IPS-18c (cell line): ENCODE measurements around the gene HOXC5.

Experiments used
- H3K4me3 ChIP-seq: 2 replicates; pipeline ENCODE4 v1.7.0; 2013; ENCODE audit warnings: low read depth, mild to moderate bottlenecking, low read length, moderate library complexity; ENCODE audit not compliant: insufficient read depth
- H3K9me3 ChIP-seq: one replicate; pipeline ENCODE4 v1.6.1; 2013; ENCODE audit warnings: mild to moderate bottlenecking, low read length, moderate library complexity; ENCODE audit not compliant: control insufficient read depth, insufficient read depth

The HOXC5 gene

DNA sequence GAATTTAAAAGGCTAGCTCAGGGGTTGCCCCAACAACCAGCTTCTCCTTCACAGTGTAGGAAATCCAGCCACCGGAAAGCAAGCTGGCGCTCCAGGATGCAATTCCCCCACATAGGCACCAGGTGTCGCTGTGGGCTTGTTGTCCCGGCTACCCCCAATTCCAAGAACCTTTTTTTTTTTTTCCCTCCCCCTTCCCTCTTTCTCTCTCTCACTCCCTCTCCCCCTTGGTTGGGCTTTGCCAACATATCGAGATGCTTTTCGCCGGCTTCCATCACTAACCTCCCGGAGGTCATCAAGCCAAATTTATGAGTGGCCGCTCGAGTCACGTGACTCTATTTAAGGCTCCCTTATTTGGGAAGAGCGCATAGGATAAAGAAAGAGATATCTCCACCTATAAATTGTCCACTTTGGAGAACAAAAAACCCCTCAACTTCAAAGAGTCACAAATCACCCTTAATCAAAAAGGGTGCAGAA is at the start of gene HOXC5:
TSS of gene HOXC5 (plus strand) at position 424 of the 474 bp plus-strand sequence. CDS start 73 bp downstream, outside the sequence.
- Histone ChIP-seq H3K9me3 (peaks cover 5% of the 10 kb centered on the region), H3K4me3 (no peak within 1 kb of the TSS; the same call in 1 of the 2 replicates)

DNA sequence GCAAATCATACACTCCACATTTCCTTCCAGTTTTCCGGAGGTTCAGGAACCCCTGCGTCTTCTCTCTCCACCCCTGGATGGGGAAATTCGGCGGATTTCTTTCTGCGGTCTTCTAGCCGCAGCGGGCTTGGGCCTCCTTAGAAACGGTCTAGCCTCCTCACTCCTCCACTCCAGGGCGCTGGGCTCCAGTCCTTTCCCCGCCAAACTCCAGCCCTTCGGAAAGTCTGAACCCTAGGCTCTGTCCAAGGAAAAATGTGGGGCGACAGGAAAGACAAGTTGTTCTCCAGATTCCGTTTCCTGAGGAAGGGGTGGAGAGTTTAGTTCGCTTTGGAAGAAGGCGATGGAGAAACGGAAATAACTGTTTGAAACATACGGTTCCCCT is 49.3 kb upstream of the HOXC5 start:
- Histone ChIP-seq H3K4me3 (no peak overlapping the region), H3K9me3 (peaks cover 8% of the 10 kb centered on the region)

DNA sequence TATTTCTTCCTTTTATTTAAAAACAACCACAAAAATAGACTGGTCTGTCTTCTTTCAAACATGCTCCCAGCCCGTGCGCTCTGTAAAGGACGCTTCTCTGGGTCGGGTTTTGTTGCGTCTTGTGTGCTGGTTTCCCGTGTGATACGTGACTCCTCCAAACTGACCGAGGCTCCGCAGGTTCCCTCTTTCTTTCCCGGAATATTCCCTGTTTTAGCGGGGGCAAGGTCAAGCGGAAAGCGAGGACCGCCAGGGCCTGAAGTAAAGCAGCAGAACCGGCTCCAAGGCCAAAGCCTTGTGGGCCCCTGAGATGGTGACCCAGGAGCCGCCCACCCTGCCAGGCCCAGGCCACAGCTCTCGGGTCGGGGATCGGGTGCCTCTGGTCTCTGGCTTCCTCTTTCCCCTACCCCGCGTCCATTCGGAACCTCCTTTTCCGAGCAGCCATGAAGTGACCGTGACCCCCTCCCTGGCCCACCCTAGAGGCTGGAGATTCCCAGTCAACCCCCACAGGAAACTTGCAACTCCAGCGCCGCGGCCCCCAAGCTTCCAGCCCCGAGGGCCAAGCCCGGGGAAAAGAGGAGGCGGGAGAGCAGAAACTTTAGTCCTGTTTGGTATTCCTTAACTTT is 48.8 kb upstream of the HOXC5 start:
- H3K4me3 ChIP-seq = no peak overlapping the region

DNA sequence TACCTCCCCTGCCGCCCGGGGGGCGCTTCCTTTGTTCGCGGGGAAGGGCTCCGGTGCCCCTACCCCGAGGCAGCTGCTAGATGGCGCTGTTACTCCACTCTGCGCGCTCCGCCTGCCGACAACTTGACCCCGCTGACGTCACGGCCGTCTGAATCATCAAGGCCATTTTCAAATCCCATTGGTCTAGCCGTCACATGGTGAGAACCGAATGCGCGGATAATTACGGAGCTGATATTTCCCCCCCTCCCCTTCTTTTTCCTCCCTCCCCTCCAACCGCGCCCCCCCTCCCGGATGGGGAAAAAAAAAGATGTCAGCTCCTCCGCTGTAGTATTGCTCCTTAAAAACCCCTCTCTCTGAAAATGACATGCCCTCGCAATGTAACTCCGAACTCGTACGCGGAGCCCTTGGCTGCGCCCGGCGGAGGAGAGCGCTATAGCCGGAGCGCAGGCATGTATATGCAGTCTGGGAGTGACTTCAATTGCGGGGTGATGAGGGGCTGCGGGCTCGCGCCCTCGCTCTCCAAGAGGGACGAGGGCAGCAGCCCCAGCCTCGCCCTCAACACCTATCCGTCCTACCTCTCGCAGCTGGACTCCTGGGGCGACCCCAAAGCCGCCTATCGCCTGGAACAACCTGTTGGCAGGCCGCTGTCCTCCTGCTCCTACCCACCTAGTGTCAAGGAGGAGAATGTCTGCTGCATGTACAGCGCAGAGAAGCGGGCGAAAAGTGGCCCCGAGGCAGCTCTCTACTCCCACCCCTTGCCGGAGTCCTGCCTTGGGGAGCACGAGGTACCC is 47.8 kb upstream of the HOXC5 start, which contains the start of gene HOXC10:
TSS of gene HOXC10 (plus strand) at position 246 of the 791 bp plus-strand sequence. CDS start at position 360, 114 bp downstream.
- H3K4me3 ChIP-seq = no peak within 1 kb of the TSS; the same call in 1 of the 2 replicates
- H3K9me3 ChIP-seq = peaks cover 8% of the 10 kb centered on the region

More for the DNA sequence above, 48.8 kb upstream of the HOXC5 start:
- H3K9me3 ChIP-seq = peaks cover 8% of the 10 kb centered on the region

DNA sequence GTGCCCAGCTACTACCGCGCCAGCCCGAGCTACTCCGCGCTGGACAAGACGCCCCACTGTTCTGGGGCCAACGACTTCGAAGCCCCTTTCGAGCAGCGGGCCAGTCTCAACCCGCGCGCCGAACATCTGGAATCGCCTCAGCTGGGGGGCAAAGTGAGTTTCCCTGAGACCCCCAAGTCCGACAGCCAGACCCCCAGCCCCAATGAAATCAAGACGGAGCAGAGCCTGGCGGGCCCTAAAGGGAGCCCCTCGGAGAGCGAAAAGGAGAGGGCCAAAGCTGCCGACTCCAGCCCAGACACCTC is 47.2 kb upstream of the HOXC5 start:
- Histone ChIP-seq H3K4me3 (no peak overlapping the region; the same call in 1 of the 2 replicates), H3K9me3 (peaks cover 8% of the 10 kb centered on the region)

DNA sequence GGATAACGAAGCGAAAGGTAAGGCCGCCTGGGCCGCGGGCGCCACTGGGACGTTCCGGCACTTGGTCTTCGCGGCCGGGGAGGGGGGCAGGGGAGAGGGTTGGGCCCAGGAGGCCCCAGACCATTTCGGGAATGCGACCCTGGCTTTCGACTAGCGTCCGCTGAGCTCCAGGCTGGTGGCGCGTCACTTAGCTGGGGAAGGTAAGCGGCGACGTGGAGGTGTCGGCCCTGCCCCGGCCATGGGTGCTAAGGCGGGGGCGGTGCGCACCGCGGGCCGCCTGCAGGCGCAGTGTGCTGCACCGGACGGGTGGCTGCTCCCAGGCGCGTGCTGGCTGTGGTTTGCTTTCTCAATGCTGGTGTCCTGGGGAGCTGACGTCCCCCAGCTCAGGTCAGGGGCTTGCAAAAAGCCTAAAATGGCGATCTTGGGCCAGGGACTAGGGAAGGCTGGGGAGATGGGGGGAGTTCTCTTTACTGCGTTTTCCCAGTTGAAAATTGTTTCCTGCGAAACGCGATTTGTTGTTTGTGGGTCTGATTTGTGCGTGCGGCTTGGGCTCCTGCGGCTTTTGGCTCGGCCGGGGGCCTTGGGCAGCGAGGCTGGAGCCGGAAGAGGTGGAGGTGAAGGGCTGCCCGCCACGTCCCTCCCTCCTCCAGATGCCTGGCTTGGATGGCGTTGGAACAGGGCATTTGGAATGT is 46.7 kb upstream of the HOXC5 start:
- Histone ChIP-seq H3K4me3 (peak overlapping the region; percentile 4; the same call in 1 of the 2 replicates), H3K9me3 (peaks cover 8% of the 10 kb centered on the region)

DNA sequence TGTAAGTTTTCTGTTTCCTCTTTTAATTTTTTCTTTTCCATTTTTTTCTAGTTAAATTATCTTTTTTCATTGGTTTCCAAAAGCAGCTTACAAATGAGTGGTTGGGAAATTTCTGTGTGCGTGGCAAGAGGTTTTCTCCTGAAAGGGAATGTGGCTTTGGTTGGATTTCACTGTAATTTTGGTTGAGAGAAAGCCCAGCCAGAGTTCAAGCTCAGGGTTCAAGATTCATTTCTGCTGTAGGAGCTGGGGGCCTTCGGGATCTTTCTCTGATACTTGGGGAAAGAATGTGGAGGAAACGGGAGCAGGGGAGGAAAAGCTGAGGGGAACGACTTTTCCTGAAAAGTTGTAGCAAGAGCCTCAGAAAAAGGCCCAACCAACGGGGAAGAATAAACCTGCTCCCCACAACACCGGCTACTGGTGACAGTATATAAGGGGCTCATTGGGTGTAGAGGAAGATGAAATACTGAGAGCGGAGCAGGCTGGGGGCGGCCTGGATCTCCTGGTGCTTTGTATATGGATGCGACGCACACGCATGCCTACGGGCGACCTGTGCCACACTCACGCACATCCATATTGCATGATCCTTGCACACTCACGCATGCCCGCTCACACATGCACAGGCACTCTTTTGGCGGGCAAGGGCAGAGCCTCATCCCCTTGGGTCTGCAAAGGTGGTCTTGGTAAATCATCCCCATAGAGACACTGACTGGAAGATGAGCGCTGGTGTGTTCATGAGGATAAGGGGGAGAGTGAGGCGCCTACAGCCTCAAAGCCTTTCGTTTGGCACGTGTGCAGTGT is 46.0 kb upstream of the HOXC5 start:
- Histone ChIP-seq H3K4me3 (no peak overlapping the region), H3K9me3 (peaks cover 8% of the 10 kb centered on the region)

DNA sequence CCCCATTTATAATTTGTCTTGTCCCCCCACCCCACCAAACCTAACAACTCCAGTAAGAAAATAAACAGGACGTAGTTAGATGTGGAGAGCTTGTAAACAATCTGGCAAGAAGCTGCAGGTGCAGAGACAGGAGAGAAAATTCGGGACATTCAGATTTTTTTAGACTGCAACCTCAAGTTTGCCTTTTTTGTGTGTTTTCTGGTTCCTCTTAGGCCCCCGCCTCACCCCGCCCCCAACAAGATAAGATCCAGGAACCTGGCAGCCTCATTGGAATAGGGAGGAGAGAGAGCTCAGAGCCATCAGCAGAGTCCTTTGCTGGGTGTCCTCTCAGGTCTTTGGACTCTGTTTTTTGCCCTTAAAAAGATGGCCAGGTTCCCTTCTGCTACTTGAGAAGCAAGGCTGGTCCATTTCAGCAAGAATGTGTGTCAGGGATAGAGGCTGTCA is 45.0 kb upstream of the HOXC5 start:
- H3K4me3 ChIP-seq = no peak overlapping the region
- H3K9me3 ChIP-seq = peaks cover 6% of the 10 kb centered on the region

DNA sequence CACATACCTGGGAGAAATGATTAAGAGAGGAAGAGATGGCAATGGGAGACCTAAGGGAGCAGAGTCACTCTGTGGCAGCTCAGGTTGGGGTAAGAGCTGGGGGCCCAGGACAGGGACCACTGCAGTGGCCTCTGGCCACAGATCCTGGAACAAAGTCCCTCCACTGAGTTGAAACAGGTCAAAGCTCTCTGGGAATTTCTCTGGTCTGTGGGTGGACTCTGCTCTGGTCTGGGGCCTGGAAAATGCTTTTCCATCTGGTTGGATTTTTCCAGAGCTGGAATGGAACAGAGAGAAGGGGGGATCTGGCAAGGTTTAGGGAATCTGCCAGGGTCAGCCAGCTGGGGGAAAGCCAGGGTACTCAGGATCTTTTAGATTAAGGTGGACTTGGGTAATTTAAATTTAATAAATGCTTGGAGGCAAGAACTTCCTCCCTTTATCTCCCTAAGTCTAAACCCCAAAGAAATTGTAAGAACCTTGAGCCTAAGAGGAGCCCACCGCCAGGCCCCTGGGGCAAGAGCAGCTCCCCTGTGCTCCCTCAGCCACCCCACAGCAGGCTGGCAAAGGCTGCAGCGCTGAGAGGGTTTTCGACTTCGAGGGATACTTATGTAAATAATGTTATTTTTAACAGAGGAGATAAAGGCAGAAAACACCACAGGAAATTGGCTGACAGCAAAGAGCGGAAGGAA is 44.2 kb upstream of the HOXC5 start:
- Histone ChIP-seq H3K9me3 (peaks cover 4% of the 10 kb centered on the region), H3K4me3 (no peak overlapping the region)

DNA sequence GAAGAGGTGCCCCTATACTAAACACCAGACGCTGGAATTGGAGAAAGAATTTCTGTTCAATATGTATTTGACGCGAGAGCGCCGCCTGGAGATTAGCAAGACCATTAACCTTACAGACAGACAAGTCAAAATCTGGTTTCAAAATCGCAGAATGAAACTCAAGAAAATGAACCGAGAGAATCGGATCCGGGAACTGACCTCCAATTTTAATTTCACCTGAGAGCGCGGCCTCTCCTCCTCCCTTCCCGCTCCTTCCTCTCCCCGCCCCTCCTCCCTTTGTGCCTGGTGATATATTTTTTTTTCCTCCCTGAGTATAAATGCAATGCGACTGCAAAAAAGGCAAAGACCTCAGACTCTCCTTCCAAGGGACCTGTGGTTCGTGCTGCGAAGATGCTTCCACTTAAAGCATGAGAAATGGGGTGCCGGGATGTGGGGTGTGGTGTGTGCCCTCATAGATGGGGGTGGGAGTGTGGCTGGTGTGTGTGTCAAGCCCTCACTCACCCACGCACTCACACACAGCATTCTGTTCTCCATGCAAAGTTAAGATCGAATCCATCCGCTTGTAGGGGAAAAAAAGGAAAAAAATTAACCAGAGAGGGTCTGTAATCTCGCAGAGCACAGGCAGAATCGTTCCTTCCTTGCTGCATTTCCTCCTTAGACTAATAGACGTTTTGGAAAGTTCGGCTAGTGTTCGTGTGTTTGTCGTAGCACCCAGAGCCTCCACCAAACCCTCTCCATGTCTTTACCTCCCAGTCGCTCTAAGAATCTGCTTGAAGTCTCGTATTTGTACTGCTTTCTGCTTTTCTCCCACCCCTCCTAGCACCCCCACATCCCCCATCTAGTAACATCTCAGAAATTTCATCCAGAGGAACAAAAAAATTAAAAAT is 43.4 kb upstream of the HOXC5 start:
- peaks cover 7% of the 10 kb centered on the region for H3K9me3 ChIP-seq
- H3K4me3 ChIP-seq = no peak overlapping the region

DNA sequence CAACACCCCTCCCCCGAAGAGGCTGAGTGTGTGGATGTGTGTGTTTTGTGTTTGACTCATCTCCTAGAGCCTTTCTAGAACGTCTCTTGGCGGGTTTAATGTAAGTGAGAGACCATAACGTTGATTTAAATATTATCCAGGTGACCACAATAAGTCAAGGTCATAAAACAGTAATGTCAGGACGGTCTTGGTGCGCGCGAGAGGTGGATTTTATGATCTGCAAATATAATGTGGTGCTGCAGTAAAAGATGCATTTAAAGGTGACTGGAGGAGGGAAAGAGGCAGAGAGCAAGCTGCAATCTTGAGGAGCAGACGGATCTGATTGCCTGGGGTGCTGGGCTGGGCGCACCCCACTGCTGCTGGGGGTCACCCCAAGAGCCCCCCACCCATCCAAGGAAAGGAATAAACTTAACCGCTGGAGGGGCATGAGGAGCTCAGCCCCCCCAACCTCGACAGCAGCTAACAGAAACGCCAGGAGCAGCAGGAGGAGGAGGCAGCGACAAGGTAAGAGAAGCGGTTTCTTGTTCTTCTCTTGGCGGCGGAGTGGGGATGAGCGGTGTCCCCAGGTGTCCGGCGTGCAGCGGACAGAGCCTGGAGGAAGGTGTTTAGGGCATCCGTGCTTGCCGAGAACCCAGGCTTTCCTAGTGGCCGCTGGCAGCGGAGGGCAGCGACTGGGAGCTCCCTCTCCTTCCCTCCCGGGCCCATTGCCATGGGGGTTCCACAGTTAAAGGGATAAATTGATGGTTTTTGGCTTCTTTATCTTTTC is 42.4 kb upstream of the HOXC5 start:
- Histone ChIP-seq H3K4me3 (no peak overlapping the region), H3K9me3 (peaks cover 3% of the 10 kb centered on the region)

DNA sequence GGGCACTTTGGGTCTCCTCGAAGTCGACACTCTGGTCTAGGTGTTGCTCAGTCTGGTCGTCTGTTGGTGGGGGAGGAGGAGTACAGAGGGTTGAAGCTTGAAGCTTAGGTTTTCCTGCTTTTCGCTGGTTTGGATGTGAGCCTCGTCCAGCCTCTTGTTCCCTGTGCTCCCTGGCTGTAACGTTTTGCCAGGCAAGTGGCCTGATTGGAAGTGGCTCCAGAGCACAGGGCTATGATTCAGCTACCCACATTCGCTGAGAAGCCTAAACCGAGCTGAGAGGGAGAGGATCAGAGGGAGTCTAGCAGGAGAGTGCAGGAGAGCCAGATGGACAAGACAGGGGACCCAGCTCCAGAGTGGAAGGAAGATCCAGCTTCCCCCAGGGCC is 41.8 kb upstream of the HOXC5 start:
- H3K9me3 ChIP-seq = peaks cover 3% of the 10 kb centered on the region
- H3K4me3 ChIP-seq = no peak overlapping the region

DNA sequence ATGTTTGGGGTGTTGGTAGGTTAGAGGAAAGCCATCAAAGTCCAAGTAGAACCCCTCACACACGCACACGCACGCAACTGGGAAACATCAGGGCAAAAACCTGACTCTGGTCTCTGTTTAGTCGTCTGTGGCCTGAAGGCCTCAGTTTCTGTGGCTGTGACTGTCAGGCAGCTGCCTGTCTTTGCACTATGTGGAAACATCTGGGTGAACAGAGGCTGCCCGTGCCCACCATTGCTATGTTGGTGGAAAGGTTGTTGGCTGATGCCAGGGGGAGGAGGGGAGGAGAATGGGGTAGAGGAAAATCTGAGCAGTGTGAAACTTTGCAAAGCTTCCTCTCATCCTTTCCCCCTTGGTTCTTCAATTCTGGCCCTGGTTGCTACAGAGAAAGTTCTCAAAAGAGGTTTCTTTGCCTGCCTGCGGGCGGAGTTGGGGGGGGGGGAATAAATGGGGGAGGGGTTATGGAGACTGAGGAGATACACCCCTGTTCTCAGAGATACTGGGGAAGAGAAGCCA is 40.4 kb upstream of the HOXC5 start:
- H3K4me3 ChIP-seq = no peak overlapping the region

DNA sequence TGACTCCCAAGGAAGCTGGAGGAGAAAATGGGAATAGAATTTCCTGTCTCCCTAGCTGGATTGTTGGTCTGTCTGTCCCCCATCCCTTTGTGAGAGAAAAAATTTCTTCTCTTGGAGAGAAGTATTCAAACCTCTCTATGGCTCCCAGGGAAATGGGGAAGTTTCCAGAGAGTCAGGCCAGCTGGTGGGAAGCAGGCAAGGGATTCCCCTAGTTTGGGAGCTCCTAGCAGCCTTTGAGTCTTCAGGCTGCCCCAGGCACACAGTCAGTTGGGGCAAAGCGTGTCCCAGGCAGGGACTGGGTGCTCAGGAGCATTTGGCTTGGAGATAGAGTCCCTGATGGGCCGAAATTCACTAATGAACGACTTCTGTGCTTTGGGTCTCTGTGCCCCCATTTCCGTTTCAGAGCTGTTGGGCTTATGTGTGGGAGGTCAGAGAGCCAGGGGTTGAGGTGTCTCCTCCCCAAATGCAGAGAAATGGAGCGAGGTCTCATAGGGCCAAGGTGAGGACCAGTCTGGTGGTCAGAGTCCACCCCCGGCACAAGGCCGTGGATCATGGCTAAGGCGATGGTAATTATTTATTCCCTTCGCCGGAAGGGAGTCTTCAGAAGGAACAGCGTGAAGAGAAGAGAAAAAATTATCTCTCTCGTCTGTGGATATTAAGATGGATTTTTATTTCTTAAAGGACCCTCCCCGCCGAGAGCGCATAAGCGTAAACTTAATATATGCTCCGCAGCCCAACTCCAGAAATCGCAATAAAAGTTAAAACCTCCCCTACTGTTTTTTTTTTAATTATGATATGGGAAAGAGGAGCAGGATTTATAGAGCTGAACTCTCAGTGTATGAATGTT is 39.5 kb upstream of the HOXC5 start:
- Histone ChIP-seq H3K9me3 (peaks cover 3% of the 10 kb centered on the region), H3K4me3 (no peak overlapping the region)

More for the DNA sequence above, 40.4 kb upstream of the HOXC5 start:
- peaks cover 3% of the 10 kb centered on the region for H3K9me3 ChIP-seq
